ENCODE results near the gene CEP128. TPM values are rescaled to one million over a fixed set of nuclear protein-coding genes. Genes with fewer than 3 reads are reported as not detected.

Gene CEP128
- total RNA-seq, 1 donor, result 5.4 TPM

DNA sequence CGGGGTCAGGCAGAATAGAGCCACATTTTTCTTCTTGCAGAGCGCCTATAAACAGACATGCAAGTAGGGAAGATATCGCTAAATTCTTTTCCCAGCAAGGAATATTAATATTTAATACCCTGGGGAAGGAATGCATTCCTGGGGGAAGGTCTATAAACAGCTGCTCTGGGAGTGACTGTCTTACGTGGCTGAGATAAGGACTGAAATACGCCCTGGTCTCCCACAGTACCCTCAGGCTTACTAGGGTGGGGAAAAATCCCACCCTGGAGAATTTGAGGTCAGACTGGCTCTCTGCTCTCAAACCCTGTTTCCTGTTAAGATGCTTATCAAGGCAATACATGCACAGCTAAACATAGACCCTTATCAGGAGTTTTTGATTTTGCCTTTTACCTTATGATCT is 262.3 kb downstream of the CEP128 start:
- no peaks in the 10 kb centered on the region for H3K79me2 ChIP-seq (ENCODE audit: insufficient read depth, low read length)
- H3K4me1 ChIP-seq (ENCODE audit: insufficient read depth, low read length), result no peaks in the 10 kb centered on the region
- no peak for DNase-seq (ENCODE audit: insufficient read length, low spot score, missing footprints)
- H3K27me3 ChIP-seq (ENCODE audit: insufficient read depth, low read length), result no peaks in the 10 kb centered on the region
- H3K36me3 ChIP-seq (ENCODE audit: insufficient read depth, low read length), result no peaks in the 10 kb centered on the region
- no peaks in the 10 kb centered on the region for H4K20me1 ChIP-seq (ENCODE audit: insufficient read depth, low read length)
- H2AFZ ChIP-seq (ENCODE audit: low read length), result no peak overlapping the region
- H3K27ac ChIP-seq (ENCODE audit: low read depth, low read length), result no peak overlapping the region
- no peak overlapping the region for H3K4me2 ChIP-seq (ENCODE audit: insufficient read depth, low read length)
- TF ChIP-seq, protein P1, sequence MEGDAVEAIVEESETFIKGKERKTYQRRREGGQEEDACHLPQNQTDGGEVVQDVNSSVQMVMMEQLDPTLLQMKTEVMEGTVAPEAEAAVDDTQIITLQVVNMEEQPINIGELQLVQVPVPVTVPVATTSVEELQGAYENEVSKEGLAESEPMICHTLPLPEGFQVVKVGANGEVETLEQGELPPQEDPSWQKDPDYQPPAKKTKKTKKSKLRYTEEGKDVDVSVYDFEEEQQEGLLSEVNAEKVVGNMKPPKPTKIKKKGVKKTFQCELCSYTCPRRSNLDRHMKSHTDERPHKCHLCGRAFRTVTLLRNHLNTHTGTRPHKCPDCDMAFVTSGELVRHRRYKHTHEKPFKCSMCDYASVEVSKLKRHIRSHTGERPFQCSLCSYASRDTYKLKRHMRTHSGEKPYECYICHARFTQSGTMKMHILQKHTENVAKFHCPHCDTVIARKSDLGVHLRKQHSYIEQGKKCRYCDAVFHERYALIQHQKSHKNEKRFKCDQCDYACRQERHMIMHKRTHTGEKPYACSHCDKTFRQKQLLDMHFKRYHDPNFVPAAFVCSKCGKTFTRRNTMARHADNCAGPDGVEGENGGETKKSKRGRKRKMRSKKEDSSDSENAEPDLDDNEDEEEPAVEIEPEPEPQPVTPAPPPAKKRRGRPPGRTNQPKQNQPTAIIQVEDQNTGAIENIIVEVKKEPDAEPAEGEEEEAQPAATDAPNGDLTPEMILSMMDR (IDR thresholded peaks at IDR 0.05; ENCODE audit: extremely low read depth, low read depth, low read length), result no peak
- H3K4me3 ChIP-seq (ENCODE audit: insufficient read depth, low read length), result no peak overlapping the region
- no peaks in the 10 kb centered on the region for H3K9me3 ChIP-seq (ENCODE audit: low read depth, low read length)

DNA sequence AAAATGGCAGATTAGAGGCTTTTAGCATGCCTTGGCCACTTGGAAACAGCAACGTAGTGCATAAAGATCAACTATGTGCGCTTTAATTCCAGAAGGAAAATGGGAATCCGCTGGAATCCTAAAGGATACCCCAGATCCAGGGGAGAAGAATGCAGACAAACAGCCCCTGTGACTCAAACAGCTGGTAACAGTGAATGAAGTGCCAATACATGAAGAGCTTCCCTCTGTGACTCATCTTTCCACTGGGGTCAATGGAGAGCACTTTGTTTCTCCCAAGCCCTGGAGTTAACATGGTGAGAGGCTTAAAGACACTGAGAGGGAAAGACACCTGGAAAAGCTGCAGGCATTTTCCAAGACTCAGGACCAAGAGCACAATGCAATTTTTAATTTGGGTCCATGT is 263.1 kb downstream of the CEP128 start:
- no peak overlapping the region for H3K27ac ChIP-seq (ENCODE audit: low read depth, low read length)
- H3K27me3 ChIP-seq (ENCODE audit: insufficient read depth, low read length), result no peaks in the 10 kb centered on the region
- H3K9me3 ChIP-seq (ENCODE audit: low read depth, low read length), result no peaks in the 10 kb centered on the region
- no peak overlapping the region for H3K4me3 ChIP-seq (ENCODE audit: insufficient read depth, low read length)
- DNase-seq (ENCODE audit: insufficient read length, low spot score, missing footprints), result no peak
- no peaks in the 10 kb centered on the region for H3K79me2 ChIP-seq (ENCODE audit: insufficient read depth, low read length)
- H4K20me1 ChIP-seq (ENCODE audit: insufficient read depth, low read length), result no peaks in the 10 kb centered on the region
- H3K36me3 ChIP-seq (ENCODE audit: insufficient read depth, low read length), result no peaks in the 10 kb centered on the region
- H3K4me1 ChIP-seq (ENCODE audit: insufficient read depth, low read length), result no peaks in the 10 kb centered on the region
- H2AFZ ChIP-seq (ENCODE audit: low read length), result no peak overlapping the region
- TF ChIP-seq, protein P1 (IDR thresholded peaks at IDR 0.05; ENCODE audit: extremely low read depth, low read depth, low read length), result no peak
- no peak overlapping the region for H3K4me2 ChIP-seq (ENCODE audit: insufficient read depth, low read length)

DNA sequence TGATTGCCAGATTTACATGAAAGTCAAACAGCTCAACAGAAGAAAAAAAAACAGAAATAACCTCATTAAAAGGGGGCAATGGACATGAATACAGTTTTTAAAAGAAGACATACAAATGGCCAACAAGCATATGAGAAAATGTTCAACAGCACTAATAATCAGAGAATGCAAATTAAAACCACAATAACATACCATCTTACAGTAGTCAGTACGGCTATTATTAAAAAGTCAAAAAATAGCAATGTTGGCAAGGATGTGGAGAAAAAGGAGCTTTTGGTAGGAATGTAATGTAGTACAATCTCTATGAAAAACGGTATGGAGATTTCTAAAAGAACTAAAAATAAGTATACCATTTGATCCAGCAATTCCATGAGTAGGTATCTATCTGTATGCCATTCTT is 272.1 kb downstream of the CEP128 start:
- DNase-seq (ENCODE audit: insufficient read length, low spot score, missing footprints), result no peak
- H3K27ac ChIP-seq (ENCODE audit: low read depth, low read length), result no peak overlapping the region
- no peak overlapping the region for H3K4me2 ChIP-seq (ENCODE audit: insufficient read depth, low read length)
- no peaks in the 10 kb centered on the region for H3K36me3 ChIP-seq (ENCODE audit: insufficient read depth, low read length)
- no peak overlapping the region for H3K4me3 ChIP-seq (ENCODE audit: insufficient read depth, low read length)
- H2AFZ ChIP-seq (ENCODE audit: low read length), result no peak overlapping the region
- TF ChIP-seq, protein P1 (IDR thresholded peaks at IDR 0.05; ENCODE audit: extremely low read depth, low read depth, low read length), result no peak
- H3K79me2 ChIP-seq (ENCODE audit: insufficient read depth, low read length), result no peaks in the 10 kb centered on the region
- no peaks in the 10 kb centered on the region for H3K9me3 ChIP-seq (ENCODE audit: low read depth, low read length)
- no peaks in the 10 kb centered on the region for H3K27me3 ChIP-seq (ENCODE audit: insufficient read depth, low read length)
- H4K20me1 ChIP-seq (ENCODE audit: insufficient read depth, low read length), result no peaks in the 10 kb centered on the region
- H3K4me1 ChIP-seq (ENCODE audit: insufficient read depth, low read length), result no peaks in the 10 kb centered on the region

DNA sequence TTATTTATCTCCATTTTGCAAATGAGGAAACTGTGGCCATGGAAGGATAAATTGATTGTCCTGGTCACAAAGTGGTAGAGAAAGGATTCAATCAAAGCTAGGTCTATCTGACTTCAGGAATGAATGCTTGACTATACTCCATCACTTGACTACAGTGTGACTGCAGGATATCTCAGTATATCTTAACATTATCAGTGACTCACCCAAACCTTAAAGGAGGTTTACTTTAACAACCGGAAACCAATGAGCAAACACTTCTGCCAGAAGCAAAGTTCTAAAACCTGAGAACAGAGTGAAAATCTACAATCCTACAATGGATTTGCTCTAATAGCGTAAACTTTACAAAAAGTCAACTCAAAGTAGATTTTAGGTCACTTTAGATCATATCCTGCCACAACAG is 277.0 kb downstream of the CEP128 start:
- no peak overlapping the region for H3K27ac ChIP-seq (ENCODE audit: low read depth, low read length)
- H4K20me1 ChIP-seq (ENCODE audit: insufficient read depth, low read length), result no peaks in the 10 kb centered on the region
- H3K9me3 ChIP-seq (ENCODE audit: low read depth, low read length), result no peaks in the 10 kb centered on the region
- TF ChIP-seq, protein P1 (IDR thresholded peaks at IDR 0.05; ENCODE audit: extremely low read depth, low read depth, low read length), result no peak
- H3K79me2 ChIP-seq (ENCODE audit: insufficient read depth, low read length), result no peaks in the 10 kb centered on the region
- no peaks in the 10 kb centered on the region for H3K27me3 ChIP-seq (ENCODE audit: insufficient read depth, low read length)
- DNase-seq (ENCODE audit: insufficient read length, low spot score, missing footprints), result no peak
- no peaks in the 10 kb centered on the region for H3K36me3 ChIP-seq (ENCODE audit: insufficient read depth, low read length)
- H3K4me1 ChIP-seq (ENCODE audit: insufficient read depth, low read length), result no peaks in the 10 kb centered on the region
- H3K4me2 ChIP-seq (ENCODE audit: insufficient read depth, low read length), result no peak overlapping the region
- no peak overlapping the region for H3K4me3 ChIP-seq (ENCODE audit: insufficient read depth, low read length)
- H2AFZ ChIP-seq (ENCODE audit: low read length), result no peak overlapping the region
